Testis (tissue), 2 donors: Measurements from ENCODE around the gene ARMC10.

Experiments
- POLR2A ChIP-seq: fragments of 450-650 bp; IDR thresholded peaks from one replicate; pipeline ENCODE4 v1.6.1; 2017; ENCODE audit warnings: antibody characterized with exemption, mild to moderate bottlenecking, moderate library complexity
- TF ChIP-seq, protein P1 (sequence below), 3 experiments: fragments of 450-650 bp in 2 of 3; fragments of 200-600 bp in 1 of 3; sonication (generic) in 1 of 3; IDR thresholded peaks; one replicate each; pipeline ENCODE4 v1.5.1; 2016 to 2019; ENCODE audit warnings: antibody characterized with exemption in 3 of 3, mild to moderate bottlenecking in 2 of 3, moderate library complexity in 1 of 3

DNA sequence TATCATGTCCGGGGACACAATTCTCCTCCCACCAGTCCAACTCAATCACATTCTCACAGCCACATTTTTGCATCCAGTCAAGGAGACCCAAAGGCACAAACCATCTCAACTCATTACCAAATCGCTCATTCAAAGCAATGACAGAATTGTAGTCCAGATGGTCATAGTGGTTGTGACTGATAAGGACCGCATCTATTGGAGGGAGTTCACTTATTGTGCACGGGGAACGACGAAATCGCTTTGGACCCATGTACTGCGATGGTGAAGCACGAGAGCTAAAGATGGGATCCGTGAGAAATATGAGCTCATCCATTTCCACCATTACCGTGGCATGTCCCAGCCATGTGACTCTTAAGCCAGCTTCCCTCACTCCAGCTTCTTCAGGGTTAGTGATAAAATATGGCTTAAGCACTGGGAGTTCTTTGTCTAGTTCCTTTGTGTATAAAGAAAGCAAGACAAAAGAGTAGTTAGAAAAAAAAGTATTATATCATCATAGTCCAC is 44.9 kb downstream of the ARMC10 start:
- TF ChIP-seq, protein P1, sequence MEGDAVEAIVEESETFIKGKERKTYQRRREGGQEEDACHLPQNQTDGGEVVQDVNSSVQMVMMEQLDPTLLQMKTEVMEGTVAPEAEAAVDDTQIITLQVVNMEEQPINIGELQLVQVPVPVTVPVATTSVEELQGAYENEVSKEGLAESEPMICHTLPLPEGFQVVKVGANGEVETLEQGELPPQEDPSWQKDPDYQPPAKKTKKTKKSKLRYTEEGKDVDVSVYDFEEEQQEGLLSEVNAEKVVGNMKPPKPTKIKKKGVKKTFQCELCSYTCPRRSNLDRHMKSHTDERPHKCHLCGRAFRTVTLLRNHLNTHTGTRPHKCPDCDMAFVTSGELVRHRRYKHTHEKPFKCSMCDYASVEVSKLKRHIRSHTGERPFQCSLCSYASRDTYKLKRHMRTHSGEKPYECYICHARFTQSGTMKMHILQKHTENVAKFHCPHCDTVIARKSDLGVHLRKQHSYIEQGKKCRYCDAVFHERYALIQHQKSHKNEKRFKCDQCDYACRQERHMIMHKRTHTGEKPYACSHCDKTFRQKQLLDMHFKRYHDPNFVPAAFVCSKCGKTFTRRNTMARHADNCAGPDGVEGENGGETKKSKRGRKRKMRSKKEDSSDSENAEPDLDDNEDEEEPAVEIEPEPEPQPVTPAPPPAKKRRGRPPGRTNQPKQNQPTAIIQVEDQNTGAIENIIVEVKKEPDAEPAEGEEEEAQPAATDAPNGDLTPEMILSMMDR (IDR thresholded peaks at IDR 0.05), result no peak
- no peak for TF ChIP-seq POLR2A
